Peyer's patch (tissue), 4 donors: ENCODE measurements around the gene APOBEC2. TPM values are rescaled to one million over a fixed set of nuclear protein-coding genes. Genes with fewer than 3 reads are reported as not detected.
"Not testable (repeated sequence)": the region's sequence is repeated elsewhere in the genome, so short reads cannot be mapped to it uniquely, and the experiment has no call there.

Experiments used
- DNase-seq, 3 donors: peaks; one replicate each; pipeline ENCODE4 v3.0.0-alpha.2; 2017 to 2019
- H3K27ac ChIP-seq, 4 donors: fragments of 200-600 bp; sonication (generic); one replicate each; pipeline ENCODE4 v1.5.1; 2016 to 2019
- H3K27me3 ChIP-seq, 2 donors: fragments of 200-600 bp; sonication (generic); one replicate each; pipeline ENCODE4 v1.5.1; 2019
- H3K36me3 ChIP-seq, 3 donors: fragments of 200-600 bp; sonication (generic); one replicate each; pipeline ENCODE4 v1.5.1; 2016 to 2019
- H3K4me1 ChIP-seq, 4 donors: fragments of 200-600 bp; sonication (generic); one replicate each; pipeline ENCODE4 v1.5.1; 2016 to 2019
- H3K4me3 ChIP-seq, 4 donors: fragments of 200-600 bp; sonication (generic); 1 replicate in 3 of 4; 2 replicates in 1 of 4; pipeline ENCODE4 v1.5.1; 2016 to 2019; ENCODE audit warnings: mild to moderate bottlenecking in 1 of 4
- H3K9me3 ChIP-seq, 4 donors: fragments of 200-600 bp; sonication (generic); one replicate each; pipeline ENCODE4 v1.5.1; 2016 to 2019; ENCODE audit warnings: mild to moderate bottlenecking in 1 of 4
- POLR2A ChIP-seq, 2 donors: fragments of 450-650 bp; IDR thresholded peaks; one replicate each; pipeline ENCODE4 v1.5.1; 2017; ENCODE audit warnings: antibody characterized with exemption in 2 of 2, mild to moderate bottlenecking in 2 of 2, moderate library complexity in 2 of 2
- total RNA-seq, 4 donors: library from RNA; depleted of rRNA; stranded (reverse); fragments of >200 nt; gene quantifications; one replicate each; pipeline ENCODE4 v1.1.0, GENCODE V29; 2016
- TF ChIP-seq, protein P1 (sequence below), 6 experiments: fragments of 450-650 bp in 4 of 6; fragments of 200-600 bp in 2 of 6; sonication (generic) in 1 of 6; IDR thresholded peaks; one replicate each; pipeline ENCODE4 v1.5.1; 2017 to 2019; ENCODE audit warnings: antibody characterized with exemption in 6 of 6, mild to moderate bottlenecking in 3 of 6, moderate library complexity in 1 of 6

The APOBEC2 gene
- total RNA-seq, 4 donors from 2014 or later, result 1.1 TPM; not detected in 3

GRCh38 chr6:41013466-41014153 is 39.4 kb upstream of the APOBEC2 start:
- no peak overlapping the region for H3K27ac ChIP-seq
- H3K36me3 ChIP-seq, result no peaks in the 10 kb centered on the region
- H3K27me3 ChIP-seq, result no peaks in the 10 kb centered on the region
- TF ChIP-seq, protein P1, sequence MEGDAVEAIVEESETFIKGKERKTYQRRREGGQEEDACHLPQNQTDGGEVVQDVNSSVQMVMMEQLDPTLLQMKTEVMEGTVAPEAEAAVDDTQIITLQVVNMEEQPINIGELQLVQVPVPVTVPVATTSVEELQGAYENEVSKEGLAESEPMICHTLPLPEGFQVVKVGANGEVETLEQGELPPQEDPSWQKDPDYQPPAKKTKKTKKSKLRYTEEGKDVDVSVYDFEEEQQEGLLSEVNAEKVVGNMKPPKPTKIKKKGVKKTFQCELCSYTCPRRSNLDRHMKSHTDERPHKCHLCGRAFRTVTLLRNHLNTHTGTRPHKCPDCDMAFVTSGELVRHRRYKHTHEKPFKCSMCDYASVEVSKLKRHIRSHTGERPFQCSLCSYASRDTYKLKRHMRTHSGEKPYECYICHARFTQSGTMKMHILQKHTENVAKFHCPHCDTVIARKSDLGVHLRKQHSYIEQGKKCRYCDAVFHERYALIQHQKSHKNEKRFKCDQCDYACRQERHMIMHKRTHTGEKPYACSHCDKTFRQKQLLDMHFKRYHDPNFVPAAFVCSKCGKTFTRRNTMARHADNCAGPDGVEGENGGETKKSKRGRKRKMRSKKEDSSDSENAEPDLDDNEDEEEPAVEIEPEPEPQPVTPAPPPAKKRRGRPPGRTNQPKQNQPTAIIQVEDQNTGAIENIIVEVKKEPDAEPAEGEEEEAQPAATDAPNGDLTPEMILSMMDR (IDR thresholded peaks at IDR 0.05), result no peak
- no peak for TF ChIP-seq POLR2A (IDR thresholded peaks at IDR 0.05)
- no peak for DNase-seq
- H3K4me3 ChIP-seq, result no peak overlapping the region
- H3K9me3 ChIP-seq, result no peaks in the 10 kb centered on the region
- H3K4me1 ChIP-seq, result no peaks in the 10 kb centered on the region

DNA sequence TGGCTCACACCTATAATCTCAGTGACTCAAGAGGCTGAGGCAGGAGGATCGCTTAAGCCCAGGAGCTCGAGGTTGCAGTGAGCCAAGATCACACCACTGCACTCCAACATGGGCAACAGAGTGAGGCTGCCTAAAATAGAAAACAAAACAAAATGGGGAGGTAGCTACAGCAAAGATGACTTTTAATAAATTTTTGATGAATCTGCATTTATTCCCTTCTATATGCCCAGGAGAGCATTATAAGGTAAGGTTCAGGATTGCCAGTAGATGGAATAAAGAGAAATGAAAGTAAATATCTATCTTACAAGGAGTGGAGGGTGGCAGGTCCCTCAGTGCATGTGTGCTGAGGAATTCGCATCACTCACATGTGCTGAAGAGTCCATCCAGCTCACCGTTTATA is 38.2 kb upstream of the APOBEC2 start:
- no peaks in the 10 kb centered on the region for H3K4me1 ChIP-seq
- no peaks in the 10 kb centered on the region for H3K36me3 ChIP-seq
- no peak overlapping the region for H3K4me3 ChIP-seq
- H3K27me3 ChIP-seq, result no peaks in the 10 kb centered on the region
- H3K9me3 ChIP-seq, result no peaks in the 10 kb centered on the region
- DNase-seq, result no peak
- no peak overlapping the region for H3K27ac ChIP-seq
- TF ChIP-seq POLR2A (IDR thresholded peaks at IDR 0.05), result no peak
- TF ChIP-seq, protein P1 (IDR thresholded peaks at IDR 0.05), result no peak

DNA sequence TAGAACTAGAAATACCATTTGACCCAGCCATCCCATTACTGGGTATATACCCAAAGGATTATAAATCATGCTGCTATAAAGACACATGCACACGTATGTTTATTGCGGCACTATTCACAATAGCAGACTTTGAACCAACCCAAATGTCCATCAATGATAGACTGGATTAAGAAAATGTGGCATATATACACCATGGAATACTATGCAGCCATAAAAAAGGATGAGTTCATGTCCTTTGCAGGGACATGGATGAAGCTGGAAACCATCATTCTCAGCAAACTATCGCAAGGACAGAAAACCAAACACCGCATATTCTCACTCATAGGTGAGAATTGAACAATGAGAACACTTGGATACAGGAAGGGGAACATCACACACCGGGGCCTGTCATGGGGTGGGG is 37.1 kb upstream of the APOBEC2 start:
- DNase-seq, H3K27me3 ChIP-seq, H3K4me3 ChIP-seq, H3K4me1 ChIP-seq, H3K9me3 ChIP-seq, H3K36me3 ChIP-seq, H3K27ac ChIP-seq: not testable (repeated sequence)

DNA sequence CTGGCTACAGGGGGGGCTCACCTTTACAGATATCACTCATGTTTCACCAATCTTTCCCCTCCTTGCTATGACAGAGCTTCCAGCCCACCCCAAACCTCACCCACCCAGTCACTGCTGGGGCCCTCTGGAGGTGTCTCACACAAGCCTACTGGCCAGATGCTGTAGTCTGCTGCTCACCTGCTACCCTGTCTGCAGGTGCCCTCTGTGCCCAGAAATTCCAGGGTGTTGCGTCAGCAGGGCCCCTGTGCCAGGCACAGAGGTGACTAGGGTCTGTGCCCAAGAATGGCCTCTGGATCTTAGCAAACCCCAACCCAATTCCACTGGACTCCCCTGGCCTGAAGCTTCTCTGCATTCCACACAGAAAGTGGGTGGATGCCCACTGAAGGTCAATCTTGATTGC is 35.3 kb upstream of the APOBEC2 start:
- no peaks in the 10 kb centered on the region for H3K36me3 ChIP-seq
- no peaks in the 10 kb centered on the region for H3K9me3 ChIP-seq
- H3K27me3 ChIP-seq, result no peaks in the 10 kb centered on the region
- no peak overlapping the region for H3K27ac ChIP-seq
- no peaks in the 10 kb centered on the region for H3K4me1 ChIP-seq
- DNase-seq, result no peak
- H3K4me3 ChIP-seq, result no peak overlapping the region
- TF ChIP-seq, protein P1 (IDR thresholded peaks at IDR 0.05), result no peak
- TF ChIP-seq POLR2A (IDR thresholded peaks at IDR 0.05), result no peak

GRCh38 chr6:41021832-41022231 is 31.2 kb upstream of the APOBEC2 start:
- Histone ChIP-seq H3K36me3 (no peaks in the 10 kb centered on the region), H3K27me3 (no peaks in the 10 kb centered on the region), H3K4me3 (no peak overlapping the region), H3K4me1 (no peaks in the 10 kb centered on the region), H3K9me3 (no peaks in the 10 kb centered on the region), H3K27ac (no peak overlapping the region)
- no peak for DNase-seq
- TF ChIP-seq, protein P1 (IDR thresholded peaks at IDR 0.05), result no peak
- no peak for TF ChIP-seq POLR2A (IDR thresholded peaks at IDR 0.05)

GRCh38 chr6:41022294-41022693 is 30.7 kb upstream of the APOBEC2 start:
- H3K36me3 ChIP-seq, result no peaks in the 10 kb centered on the region
- H3K4me1 ChIP-seq, result no peaks in the 10 kb centered on the region
- H3K9me3 ChIP-seq, result no peaks in the 10 kb centered on the region
- H3K27me3 ChIP-seq, result no peaks in the 10 kb centered on the region
- no peak for DNase-seq
- no peak for TF ChIP-seq POLR2A (IDR thresholded peaks at IDR 0.05)
- TF ChIP-seq, protein P1 (IDR thresholded peaks at IDR 0.05), result no peak
- H3K27ac ChIP-seq, result no peak overlapping the region
- H3K4me3 ChIP-seq, result no peak overlapping the region
